GM23338 (cell line): Measurements from ENCODE around the gene APC2. TPM values are rescaled to one million over a fixed set of nuclear protein-coding genes. Genes with fewer than 3 reads are reported as not detected.
A peak's percentile ranks its signal among the peaks of the same experiment; 100 is the strongest.

Experiments used
- ATAC-seq: fragments of 200-7000 bp; cut with Tn5 transposase; 3 replicates; pipeline ENCODE4 v1.9.1; 2020
- DNase-seq: peaks from one replicate; pipeline ENCODE4 v3.0.0-alpha.2; 2015; ENCODE audit warnings: low spot score
- H2AFZ ChIP-seq: fragments of 200-600 bp; sonication (generic); 2 replicates; pipeline ENCODE4 v1.8.0; 2016; ENCODE audit warnings: antibody characterized with exemption, mild to moderate bottlenecking, moderate library complexity
- H3F3A ChIP-seq: fragments of 200-600 bp; sonication (generic); replicated peaks from 2 replicates; pipeline ENCODE4 v1.8.0; 2017; ENCODE audit warnings: antibody characterized with exemption, mixed run types, low read depth
- H3K27ac ChIP-seq: fragments of 200-600 bp; sonication (generic); 2 replicates; pipeline ENCODE4 v1.6.1; 2016; ENCODE audit warnings: low read depth
- H3K27me3 ChIP-seq: fragments of 200-600 bp; sonication (generic); 2 replicates; pipeline ENCODE4 v1.8.0; 2016; ENCODE audit warnings: mild to moderate bottlenecking, mixed run types, moderate library complexity; ENCODE audit not compliant: insufficient read depth
- H3K36me3 ChIP-seq: fragments of 200-600 bp; sonication (generic); 2 replicates; pipeline ENCODE4 v1.8.0; 2016; ENCODE audit warnings: mild to moderate bottlenecking; ENCODE audit not compliant: insufficient read depth
- H3K4me1 ChIP-seq: fragments of 200-600 bp; sonication (generic); 2 replicates; pipeline ENCODE4 v1.8.0; 2016; ENCODE audit warnings: mild to moderate bottlenecking, moderate library complexity; ENCODE audit not compliant: insufficient read depth
- H3K4me2 ChIP-seq: fragments of 200-600 bp; sonication (generic); 2 replicates; pipeline ENCODE4 v1.7.1; 2017; ENCODE audit warnings: mixed run types
- H3K4me3 ChIP-seq: fragments of 200-600 bp; sonication (generic); 2 replicates; pipeline ENCODE4 v1.6.1; 2016; ENCODE audit warnings: mixed run types
- H3K79me2 ChIP-seq: fragments of 200-600 bp; sonication (generic); replicated peaks from 2 replicates; pipeline ENCODE4 v1.8.0; 2017; ENCODE audit warnings: mild to moderate bottlenecking; ENCODE audit not compliant: insufficient read depth
- H3K9me2 ChIP-seq: fragments of 200-600 bp; sonication (generic); 2 replicates; pipeline ENCODE4 v1.8.0; 2017; ENCODE audit not compliant: insufficient read depth
- H4K20me1 ChIP-seq: fragments of 200-600 bp; sonication (generic); replicated peaks from 2 replicates; pipeline ENCODE4 v1.8.0; 2017; ENCODE audit warnings: mild to moderate bottlenecking; ENCODE audit not compliant: insufficient read depth
- H3K27ac Mint-ChIP-seq: 2 replicates; pipeline ENCODE4 v1.8.0; 2020; ENCODE audit warnings: inconsistent platforms, mild to moderate bottlenecking, moderate library complexity, mixed read lengths
- H3K27me3 Mint-ChIP-seq: 3 replicates; pipeline ENCODE4 v1.8.0; 2022; ENCODE audit warnings: low read depth, mild to moderate bottlenecking, moderate library complexity, mixed read lengths, inconsistent platforms; ENCODE audit not compliant: insufficient read depth, poor library complexity
- H3K36me3 Mint-ChIP-seq: 3 replicates; pipeline ENCODE4 v1.8.0; 2021; ENCODE audit warnings: low read depth, mild to moderate bottlenecking, inconsistent platforms, moderate library complexity, mixed read lengths
- H3K4me1 Mint-ChIP-seq: 3 replicates; pipeline ENCODE4 v1.8.0; 2020; ENCODE audit warnings: mild to moderate bottlenecking, inconsistent platforms, mixed read lengths
- H3K4me3 Mint-ChIP-seq: 3 replicates; pipeline ENCODE4 v1.8.0; 2021; ENCODE audit warnings: moderate library complexity, mild to moderate bottlenecking, inconsistent platforms, mixed read lengths
- H3K9me3 Mint-ChIP-seq: 3 replicates; pipeline ENCODE4 v1.8.0; 2020; ENCODE audit warnings: moderate library complexity, mild to moderate bottlenecking, inconsistent platforms, mixed read lengths
- CREB1 ChIP-seq: fragments of 250-450 bp; sonication (Bioruptor Pico); IDR thresholded peaks from 2 replicates; pipeline ENCODE4 v1.5.0; 2020; ENCODE audit warnings: low read depth, mild to moderate bottlenecking, moderate library complexity
- EZH2 ChIP-seq: fragments of 200-600 bp; sonication (generic); IDR thresholded peaks from one replicate; pipeline ENCODE4 v1.8.0; 2017; ENCODE audit warnings: antibody characterized with exemption, mild to moderate bottlenecking, low read depth; ENCODE audit not compliant: unreplicated experiment
- EZH2phosphoT487 ChIP-seq: fragments of 200-600 bp; sonication (generic); IDR thresholded peaks from one replicate; pipeline ENCODE4 v1.8.1; 2018; ENCODE audit warnings: antibody characterized with exemption; ENCODE audit not compliant: unreplicated experiment
- JUNB ChIP-seq: IDR thresholded peaks from one replicate; pipeline ENCODE4 v1.6.1; 2016; ENCODE audit warnings: antibody characterized with exemption; ENCODE audit not compliant: unreplicated experiment
- NANOG ChIP-seq: IDR thresholded peaks from 2 replicates; pipeline ENCODE4 v1.6.1; 2016; ENCODE audit warnings: antibody characterized with exemption, borderline replicate concordance
- POLR2AphosphoS5 ChIP-seq: IDR thresholded peaks from 2 replicates; pipeline ENCODE4 v1.6.1; 2016; ENCODE audit warnings: antibody characterized with exemption, low read depth
- STAT1 ChIP-seq: IDR thresholded peaks from one replicate; pipeline ENCODE4 v1.6.1; 2016; ENCODE audit warnings: antibody characterized with exemption; ENCODE audit not compliant: unreplicated experiment
- ZNF114 ChIP-seq: fragments of 250-450 bp; sonication (Bioruptor Pico); IDR thresholded peaks from 2 replicates; pipeline ENCODE4 v1.5.0; 2020; ENCODE audit warnings: mild to moderate bottlenecking, moderate library complexity
- ZNF331 ChIP-seq: fragments of 250-450 bp; sonication (Bioruptor Pico); IDR thresholded peaks from 2 replicates; pipeline ENCODE4 v1.5.0; 2020; ENCODE audit warnings: low read depth, mild to moderate bottlenecking, moderate library complexity
- polyA plus RNA-seq: library from polyadenylated mRNA; unstranded; fragments of >200 nt; fragmentation: Nextera tagmentation; extraction: Ambion mirVana; gene quantifications from 2 replicates; pipeline ENCODE4 v1.2.1, GENCODE V29; 2016
- total RNA-seq: library from RNA; depleted of rRNA; stranded (reverse); fragments of >200 nt; shearing (Covaris generic); gene quantifications from 2 replicates; pipeline ENCODE4 v1.2.3, GENCODE V29; 2014
- TF ChIP-seq, protein P1 (sequence below): fragments of 250-450 bp; sonication (Bioruptor Pico); IDR thresholded peaks from 2 replicates; pipeline ENCODE4 v1.5.0; 2020; ENCODE audit warnings: mild to moderate bottlenecking, moderate library complexity
- TF ChIP-seq, protein P2 (sequence below), 2 experiments: fragments of 200-600 bp in 1 of 2; sonication (generic) in 1 of 2; conservative IDR thresholded peaks; 2 replicates each; pipeline versions ENCODE4 v1.5.1 to v1.6.1; 2016 to 2017; ENCODE audit warnings: antibody characterized with exemption in 2 of 2, low read depth in 2 of 2, mild to moderate bottlenecking in 2 of 2, moderate library complexity in 1 of 2
- TF ChIP-seq, protein P3 (sequence below): IDR thresholded peaks from 2 replicates; pipeline ENCODE4 v1.6.1; 2016; ENCODE audit warnings: antibody characterized with exemption
- TF ChIP-seq, protein P4 (sequence below): IDR thresholded peaks from one replicate; pipeline ENCODE4 v1.6.1; 2018; ENCODE audit warnings: antibody characterized with exemption; ENCODE audit not compliant: unreplicated experiment

APC2 gene
- total and polyA plus RNA-seq, 2 experiments from 2014 or later: 1.4 to 18.3 TPM

DNA sequence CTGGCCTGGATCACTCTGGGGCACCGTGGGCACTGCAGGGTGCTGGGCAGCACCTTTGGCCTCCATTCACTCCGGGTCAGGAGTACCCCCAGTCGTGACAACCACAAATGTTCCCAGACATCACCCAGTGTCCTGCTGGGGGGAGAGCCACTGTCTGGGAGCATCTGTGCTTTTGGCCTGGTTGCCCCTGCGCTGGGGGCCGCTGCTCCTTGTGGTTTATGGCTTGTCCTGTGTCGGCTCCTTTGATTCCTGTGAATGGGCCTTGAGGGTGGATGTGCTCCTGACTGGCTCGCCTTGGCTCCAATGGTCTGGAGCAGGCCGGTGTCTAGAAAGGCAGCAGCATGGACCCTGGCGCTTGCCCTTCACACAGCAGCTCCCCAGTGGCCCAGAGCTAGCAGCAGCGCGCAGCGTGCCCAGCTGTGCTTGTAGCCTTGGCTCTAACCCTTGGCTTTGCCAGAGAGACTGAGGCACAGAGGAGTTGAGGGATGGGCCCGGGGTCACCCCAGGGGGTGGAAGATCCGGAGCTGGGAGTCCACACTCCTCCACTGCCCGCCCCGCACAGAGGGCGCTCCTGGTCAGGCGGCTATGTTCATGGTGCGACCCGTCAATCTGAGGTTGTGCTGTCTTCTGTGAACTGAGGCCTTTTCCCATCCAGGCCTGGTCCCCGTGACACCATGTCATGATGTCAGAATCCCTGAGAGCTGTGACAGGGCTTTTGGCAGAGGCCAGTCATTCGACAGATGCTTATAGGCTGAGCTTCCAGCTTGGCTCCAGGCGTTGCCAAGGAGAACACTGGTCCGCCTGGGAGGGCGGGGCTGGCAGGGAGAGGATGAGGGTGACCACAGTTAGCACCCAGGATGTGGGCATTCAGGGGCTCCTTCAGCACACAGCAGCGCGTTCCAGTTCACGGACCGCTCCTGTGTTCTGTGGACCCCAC lies 38.4 kb upstream of the APC2 start:
- peak overlapping the region; percentile 26; the same call in 1 of the 2 replicates for H3K27ac ChIP-seq
- Mint-ChIP-seq H3K27me3 (peaks cover 32% of the 10 kb centered on the region), H3K36me3 (peaks cover 34% of the 10 kb centered on the region), H3K9me3 (no peaks in the 10 kb centered on the region), H3K4me3 (peak overlapping the region; percentile 95; the same call in 2 of the 3 replicates), H3K4me1 (peaks cover 52% of the 10 kb centered on the region), H3K27ac (peak overlapping the region; percentile 81)
- ATAC-seq (no peak), DNase-seq (no peak)
- H3K36me3 ChIP-seq: no peaks in the 10 kb centered on the region; the same call in 1 of the 2 replicates
- no peaks in the 10 kb centered on the region for H3K9me2 ChIP-seq
- TF ChIP-seq, protein P1, sequence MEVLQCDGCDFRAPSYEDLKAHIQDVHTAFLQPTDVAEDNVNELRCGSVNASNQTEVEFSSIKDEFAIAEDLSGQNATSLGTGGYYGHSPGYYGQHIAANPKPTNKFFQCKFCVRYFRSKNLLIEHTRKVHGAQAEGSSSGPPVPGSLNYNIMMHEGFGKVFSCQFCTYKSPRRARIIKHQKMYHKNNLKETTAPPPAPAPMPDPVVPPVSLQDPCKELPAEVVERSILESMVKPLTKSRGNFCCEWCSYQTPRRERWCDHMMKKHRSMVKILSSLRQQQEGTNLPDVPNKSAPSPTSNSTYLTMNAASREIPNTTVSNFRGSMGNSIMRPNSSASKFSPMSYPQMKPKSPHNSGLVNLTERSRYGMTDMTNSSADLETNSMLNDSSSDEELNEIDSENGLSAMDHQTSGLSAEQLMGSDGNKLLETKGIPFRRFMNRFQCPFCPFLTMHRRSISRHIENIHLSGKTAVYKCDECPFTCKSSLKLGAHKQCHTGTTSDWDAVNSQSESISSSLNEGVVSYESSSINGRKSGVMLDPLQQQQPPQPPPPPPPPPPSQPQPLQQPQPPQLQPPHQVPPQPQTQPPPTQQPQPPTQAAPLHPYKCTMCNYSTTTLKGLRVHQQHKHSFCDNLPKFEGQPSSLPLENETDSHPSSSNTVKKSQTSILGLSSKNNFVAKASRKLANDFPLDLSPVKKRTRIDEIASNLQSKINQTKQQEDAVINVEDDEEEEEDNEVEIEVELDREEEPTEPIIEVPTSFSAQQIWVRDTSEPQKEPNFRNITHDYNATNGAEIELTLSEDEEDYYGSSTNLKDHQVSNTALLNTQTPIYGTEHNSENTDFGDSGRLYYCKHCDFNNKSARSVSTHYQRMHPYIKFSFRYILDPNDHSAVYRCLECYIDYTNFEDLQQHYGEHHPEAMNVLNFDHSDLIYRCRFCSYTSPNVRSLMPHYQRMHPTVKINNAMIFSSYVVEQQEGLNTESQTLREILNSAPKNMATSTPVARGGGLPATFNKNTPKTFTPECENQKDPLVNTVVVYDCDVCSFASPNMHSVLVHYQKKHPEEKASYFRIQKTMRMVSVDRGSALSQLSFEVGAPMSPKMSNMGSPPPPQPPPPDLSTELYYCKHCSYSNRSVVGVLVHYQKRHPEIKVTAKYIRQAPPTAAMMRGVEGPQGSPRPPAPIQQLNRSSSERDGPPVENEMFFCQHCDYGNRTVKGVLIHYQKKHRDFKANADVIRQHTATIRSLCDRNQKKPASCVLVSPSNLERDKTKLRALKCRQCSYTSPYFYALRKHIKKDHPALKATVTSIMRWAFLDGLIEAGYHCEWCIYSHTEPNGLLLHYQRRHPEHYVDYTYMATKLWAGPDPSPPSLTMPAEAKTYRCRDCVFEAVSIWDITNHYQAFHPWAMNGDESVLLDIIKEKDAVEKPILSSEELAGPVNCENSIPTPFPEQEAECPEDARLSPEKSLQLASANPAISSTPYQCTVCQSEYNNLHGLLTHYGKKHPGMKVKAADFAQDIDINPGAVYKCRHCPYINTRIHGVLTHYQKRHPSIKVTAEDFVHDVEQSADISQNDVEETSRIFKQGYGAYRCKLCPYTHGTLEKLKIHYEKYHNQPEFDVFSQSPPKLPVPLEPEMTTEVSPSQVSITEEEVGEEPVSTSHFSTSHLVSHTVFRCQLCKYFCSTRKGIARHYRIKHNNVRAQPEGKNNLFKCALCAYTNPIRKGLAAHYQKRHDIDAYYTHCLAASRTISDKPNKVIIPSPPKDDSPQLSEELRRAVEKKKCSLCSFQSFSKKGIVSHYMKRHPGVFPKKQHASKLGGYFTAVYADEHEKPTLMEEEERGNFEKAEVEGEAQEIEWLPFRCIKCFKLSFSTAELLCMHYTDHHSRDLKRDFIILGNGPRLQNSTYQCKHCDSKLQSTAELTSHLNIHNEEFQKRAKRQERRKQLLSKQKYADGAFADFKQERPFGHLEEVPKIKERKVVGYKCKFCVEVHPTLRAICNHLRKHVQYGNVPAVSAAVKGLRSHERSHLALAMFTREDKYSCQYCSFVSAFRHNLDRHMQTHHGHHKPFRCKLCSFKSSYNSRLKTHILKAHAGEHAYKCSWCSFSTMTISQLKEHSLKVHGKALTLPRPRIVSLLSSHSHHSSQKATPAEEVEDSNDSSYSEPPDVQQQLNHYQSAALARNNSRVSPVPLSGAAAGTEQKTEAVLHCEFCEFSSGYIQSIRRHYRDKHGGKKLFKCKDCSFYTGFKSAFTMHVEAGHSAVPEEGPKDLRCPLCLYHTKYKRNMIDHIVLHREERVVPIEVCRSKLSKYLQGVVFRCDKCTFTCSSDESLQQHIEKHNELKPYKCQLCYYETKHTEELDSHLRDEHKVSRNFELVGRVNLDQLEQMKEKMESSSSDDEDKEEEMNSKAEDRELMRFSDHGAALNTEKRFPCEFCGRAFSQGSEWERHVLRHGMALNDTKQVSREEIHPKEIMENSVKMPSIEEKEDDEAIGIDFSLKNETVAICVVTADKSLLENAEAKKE (CRISPR knock-in tag): no peak
- TF ChIP-seq CREB1 (CRISPR knock-in tag) (no peak), ZNF331 (CRISPR knock-in tag) (no peak), NANOG (no peak), EZH2phosphoT487 (no peak), ZNF114 (CRISPR knock-in tag) (no peak), EZH2 (no peak), POLR2AphosphoS5 (no peak), JUNB (no peak), STAT1 (no peak)
- TF ChIP-seq, protein P2, sequence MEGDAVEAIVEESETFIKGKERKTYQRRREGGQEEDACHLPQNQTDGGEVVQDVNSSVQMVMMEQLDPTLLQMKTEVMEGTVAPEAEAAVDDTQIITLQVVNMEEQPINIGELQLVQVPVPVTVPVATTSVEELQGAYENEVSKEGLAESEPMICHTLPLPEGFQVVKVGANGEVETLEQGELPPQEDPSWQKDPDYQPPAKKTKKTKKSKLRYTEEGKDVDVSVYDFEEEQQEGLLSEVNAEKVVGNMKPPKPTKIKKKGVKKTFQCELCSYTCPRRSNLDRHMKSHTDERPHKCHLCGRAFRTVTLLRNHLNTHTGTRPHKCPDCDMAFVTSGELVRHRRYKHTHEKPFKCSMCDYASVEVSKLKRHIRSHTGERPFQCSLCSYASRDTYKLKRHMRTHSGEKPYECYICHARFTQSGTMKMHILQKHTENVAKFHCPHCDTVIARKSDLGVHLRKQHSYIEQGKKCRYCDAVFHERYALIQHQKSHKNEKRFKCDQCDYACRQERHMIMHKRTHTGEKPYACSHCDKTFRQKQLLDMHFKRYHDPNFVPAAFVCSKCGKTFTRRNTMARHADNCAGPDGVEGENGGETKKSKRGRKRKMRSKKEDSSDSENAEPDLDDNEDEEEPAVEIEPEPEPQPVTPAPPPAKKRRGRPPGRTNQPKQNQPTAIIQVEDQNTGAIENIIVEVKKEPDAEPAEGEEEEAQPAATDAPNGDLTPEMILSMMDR (conservative IDR thresholded peaks at IDR 0.05; ENCODE audit: low read depth in 2 of 2): no peak
- TF ChIP-seq, protein P3, sequence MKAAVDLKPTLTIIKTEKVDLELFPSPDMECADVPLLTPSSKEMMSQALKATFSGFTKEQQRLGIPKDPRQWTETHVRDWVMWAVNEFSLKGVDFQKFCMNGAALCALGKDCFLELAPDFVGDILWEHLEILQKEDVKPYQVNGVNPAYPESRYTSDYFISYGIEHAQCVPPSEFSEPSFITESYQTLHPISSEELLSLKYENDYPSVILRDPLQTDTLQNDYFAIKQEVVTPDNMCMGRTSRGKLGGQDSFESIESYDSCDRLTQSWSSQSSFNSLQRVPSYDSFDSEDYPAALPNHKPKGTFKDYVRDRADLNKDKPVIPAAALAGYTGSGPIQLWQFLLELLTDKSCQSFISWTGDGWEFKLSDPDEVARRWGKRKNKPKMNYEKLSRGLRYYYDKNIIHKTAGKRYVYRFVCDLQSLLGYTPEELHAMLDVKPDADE: no peak
- TF ChIP-seq, protein P4, sequence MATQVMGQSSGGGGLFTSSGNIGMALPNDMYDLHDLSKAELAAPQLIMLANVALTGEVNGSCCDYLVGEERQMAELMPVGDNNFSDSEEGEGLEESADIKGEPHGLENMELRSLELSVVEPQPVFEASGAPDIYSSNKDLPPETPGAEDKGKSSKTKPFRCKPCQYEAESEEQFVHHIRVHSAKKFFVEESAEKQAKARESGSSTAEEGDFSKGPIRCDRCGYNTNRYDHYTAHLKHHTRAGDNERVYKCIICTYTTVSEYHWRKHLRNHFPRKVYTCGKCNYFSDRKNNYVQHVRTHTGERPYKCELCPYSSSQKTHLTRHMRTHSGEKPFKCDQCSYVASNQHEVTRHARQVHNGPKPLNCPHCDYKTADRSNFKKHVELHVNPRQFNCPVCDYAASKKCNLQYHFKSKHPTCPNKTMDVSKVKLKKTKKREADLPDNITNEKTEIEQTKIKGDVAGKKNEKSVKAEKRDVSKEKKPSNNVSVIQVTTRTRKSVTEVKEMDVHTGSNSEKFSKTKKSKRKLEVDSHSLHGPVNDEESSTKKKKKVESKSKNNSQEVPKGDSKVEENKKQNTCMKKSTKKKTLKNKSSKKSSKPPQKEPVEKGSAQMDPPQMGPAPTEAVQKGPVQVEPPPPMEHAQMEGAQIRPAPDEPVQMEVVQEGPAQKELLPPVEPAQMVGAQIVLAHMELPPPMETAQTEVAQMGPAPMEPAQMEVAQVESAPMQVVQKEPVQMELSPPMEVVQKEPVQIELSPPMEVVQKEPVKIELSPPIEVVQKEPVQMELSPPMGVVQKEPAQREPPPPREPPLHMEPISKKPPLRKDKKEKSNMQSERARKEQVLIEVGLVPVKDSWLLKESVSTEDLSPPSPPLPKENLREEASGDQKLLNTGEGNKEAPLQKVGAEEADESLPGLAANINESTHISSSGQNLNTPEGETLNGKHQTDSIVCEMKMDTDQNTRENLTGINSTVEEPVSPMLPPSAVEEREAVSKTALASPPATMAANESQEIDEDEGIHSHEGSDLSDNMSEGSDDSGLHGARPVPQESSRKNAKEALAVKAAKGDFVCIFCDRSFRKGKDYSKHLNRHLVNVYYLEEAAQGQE: no peak
- peaks cover 87% of the 10 kb centered on the region for H3K79me2 ChIP-seq
- no peaks in the 10 kb centered on the region for H3K27me3 ChIP-seq
- H3F3A ChIP-seq: peaks cover 6% of the 10 kb centered on the region
- H3K4me2 ChIP-seq: peak overlapping the region; percentile 96; the same call in 1 of the 2 replicates
- peaks cover 33% of the 10 kb centered on the region for H3K4me1 ChIP-seq
- H2AFZ ChIP-seq: no peak overlapping the region
- peaks cover 56% of the 10 kb centered on the region for H4K20me1 ChIP-seq
- no peak overlapping the region for H3K4me3 ChIP-seq
